Gastroesophageal sphincter (tissue), 4 donors: Measurements from ENCODE around the gene SLC8A2. TPM values are rescaled to one million over a fixed set of nuclear protein-coding genes. Genes with fewer than 3 reads are reported as not detected.
"Not testable (repeated sequence)": the region's sequence is repeated elsewhere in the genome, so short reads cannot be mapped to it uniquely, and the experiment has no call there.

Experiments used
- ATAC-seq: fragments of 150-250 bp; one replicate; pipeline ENCODE4 v1.9.1; 2016; ENCODE audit warnings: mild to moderate bottlenecking, moderate library complexity
- H3K27ac ChIP-seq, 4 donors: fragments of 200-600 bp; sonication (generic) in 3 of 4; 1 replicate in 3 of 4; 2 replicates in 1 of 4; pipeline ENCODE4 v1.5.1; 2016 to 2019
- H3K27me3 ChIP-seq: fragments of 200-600 bp; sonication (generic); one replicate; pipeline ENCODE4 v1.5.1; 2019
- H3K36me3 ChIP-seq, 2 donors: fragments of 200-600 bp; sonication (generic); one replicate each; pipeline ENCODE4 v1.5.1; 2019; ENCODE audit warnings: control low read depth in 1 of 2
- H3K4me1 ChIP-seq, 3 donors: fragments of 200-600 bp; sonication (generic); 1 replicate in 2 of 3; 2 replicates in 1 of 3; pipeline ENCODE4 v1.5.1; 2016 to 2019; ENCODE audit warnings: control low read depth in 2 of 3
- H3K4me3 ChIP-seq, 2 donors: fragments of 200-600 bp; sonication (generic); one replicate each; pipeline ENCODE4 v1.5.1; 2019; ENCODE audit warnings: mild to moderate bottlenecking in 1 of 2, moderate library complexity in 1 of 2
- H3K9me3 ChIP-seq, 3 donors: fragments of 200-600 bp; sonication (generic); one replicate each; pipeline ENCODE4 v1.5.1; 2017 to 2019; ENCODE audit warnings: control low read depth in 2 of 3
- CTCF ChIP-seq, 4 experiments: fragments of 200-600 bp in 2 of 4; fragments of 450-650 bp in 2 of 4; sonication (generic) in 1 of 4; IDR thresholded peaks; one replicate each; pipeline ENCODE4 v1.5.1; 2017 to 2019; ENCODE audit warnings: antibody characterized with exemption in 4 of 4, mild to moderate bottlenecking in 2 of 4, moderate library complexity in 2 of 4
- EP300 ChIP-seq: sonication (generic); formaldehyde crosslinking; IDR thresholded peaks from one replicate; pipeline ENCODE4 v1.6.1; 2017; ENCODE audit warnings: antibody characterized with exemption, mild to moderate bottlenecking
- POLR2A ChIP-seq, 2 donors: fragments of 450-650 bp; IDR thresholded peaks; one replicate each; pipeline ENCODE4 v1.6.1; 2017; ENCODE audit warnings: antibody characterized with exemption in 2 of 2, mild to moderate bottlenecking in 2 of 2, moderate library complexity in 1 of 2
- POLR2AphosphoS5 ChIP-seq: sonication (generic); formaldehyde crosslinking; IDR thresholded peaks from one replicate; pipeline ENCODE4 v1.6.1; 2017; ENCODE audit warnings: antibody characterized with exemption
- WGBS, 2 donors: methylation state at CpG; one replicate each; pipeline ENCODE4 v1.1.5; 2018; ENCODE audit warnings: low coverage in 1 of 2; 5-methylcytosine and 5-hydroxymethylcytosine counted together
- total RNA-seq, 4 donors: library from RNA; depleted of rRNA; stranded (reverse); fragments of >200 nt; gene quantifications; one replicate each; pipeline ENCODE4 v1.1.0, GENCODE V29; 2016

Gene SLC8A2
- total RNA-seq, 4 donors from 2014 or later: 6.5 to 19.9 (median 9.5) TPM

GRCh38 chr19:47383890-47384289 is 87.8 kb downstream of the SLC8A2 start:
- ATAC-seq, H3K4me3 ChIP-seq, H3K9me3 ChIP-seq, H3K4me1 ChIP-seq, H3K27ac ChIP-seq, H3K27me3 ChIP-seq: not testable (repeated sequence)
- peaks cover 0 to 37% of the 10 kb centered on the region in 2 donors for H3K36me3 ChIP-seq
- 65 to 84% methylated on average over 4 to 5 of the region's 5 CpGs for WGBS, 2 donors

GRCh38 chr19:47381653-47382279 is 89.9 kb downstream of the SLC8A2 start:
- Histone ChIP-seq H3K36me3 (peaks cover 0 to 58% of the 10 kb centered on the region in 2 donors), H3K4me1 (no peaks in the 10 kb centered on the region), H3K9me3 (no peaks in the 10 kb centered on the region), H3K27ac (no peak overlapping the region), H3K4me3 (no peak overlapping the region), H3K27me3 (no peaks in the 10 kb centered on the region)
- WGBS, 2 donors: 100% methylated on average over 2 of the region's 11 CpGs; no CpG with 5 or more reads in 1 of the 2 donors
- TF ChIP-seq CTCF (IDR thresholded peaks at IDR 0.05): no peak
- no peak for TF ChIP-seq EP300
- no peak for ATAC-seq

- 100% methylated on average over 1 of the region's 14 CpGs; no CpG with 5 or more reads in 1 of the 2 donors for WGBS, 2 donors
- ATAC-seq: no peak
- no peak overlapping the region for H3K4me3 ChIP-seq
- TF ChIP-seq CTCF (IDR thresholded peaks at IDR 0.05): no peak
- no peaks in the 10 kb centered on the region for H3K9me3 ChIP-seq
- H3K36me3 ChIP-seq: peaks cover 0 to 65% of the 10 kb centered on the region in 2 donors
- H3K27ac ChIP-seq: no peak overlapping the region
- H3K27me3 ChIP-seq: no peaks in the 10 kb centered on the region
- no peaks in the 10 kb centered on the region for H3K4me1 ChIP-seq
Measured at GRCh38 chr19:47381121-47381520, 90.6 kb downstream of the SLC8A2 start.

- 87 to 93% methylated on average over 3 to 5 of the region's 6 CpGs for WGBS, 2 donors
- Histone ChIP-seq H3K4me1 (no peaks in the 10 kb centered on the region), H3K4me3 (no peak overlapping the region), H3K27ac (no peak overlapping the region), H3K27me3 (no peaks in the 10 kb centered on the region), H3K36me3 (peaks cover 0 to 70% of the 10 kb centered on the region in 2 donors), H3K9me3 (no peaks in the 10 kb centered on the region)
- no peak for ATAC-seq
- TF ChIP-seq POLR2A (IDR thresholded peaks at IDR 0.05): no peak
- no peak for TF ChIP-seq POLR2AphosphoS5
- no peak for TF ChIP-seq EP300
- no peak for TF ChIP-seq CTCF (IDR thresholded peaks at IDR 0.05)
Measured at GRCh38 chr19:47380559-47380958, 91.1 kb downstream of the SLC8A2 start.

- H3K27me3 ChIP-seq: no peaks in the 10 kb centered on the region
- ATAC-seq: no peak
- no peaks in the 10 kb centered on the region for H3K9me3 ChIP-seq
- 60% methylated on average over 2 of the region's 23 CpGs; no CpG with 5 or more reads in 1 of the 2 donors for WGBS, 2 donors
- no peaks in the 10 kb centered on the region for H3K4me1 ChIP-seq
- H3K36me3 ChIP-seq: peaks cover 0 to 81% of the 10 kb centered on the region in 2 donors
- no peak overlapping the region for H3K4me3 ChIP-seq
- no peak for TF ChIP-seq EP300
- TF ChIP-seq POLR2A (IDR thresholded peaks at IDR 0.05): no peak
- no peak for TF ChIP-seq CTCF (IDR thresholded peaks at IDR 0.05)
- TF ChIP-seq POLR2AphosphoS5: no peak
- H3K27ac ChIP-seq: no peak overlapping the region
Measured at GRCh38 chr19:47379381-47379938, 92.2 kb downstream of the SLC8A2 start.
